ENCODE data around the gene PYCR2. TPM values are rescaled to one million over a fixed set of nuclear protein-coding genes. Genes with fewer than 3 reads are reported as not detected.

Gene PYCR2
- total and polyA plus RNA-seq, 10 of the 15 experiments (the other 5 are each of a cell fraction or from before 2014, with no cell fraction given): 1.7 to 81.8 (median 54.9) TPM

DNA sequence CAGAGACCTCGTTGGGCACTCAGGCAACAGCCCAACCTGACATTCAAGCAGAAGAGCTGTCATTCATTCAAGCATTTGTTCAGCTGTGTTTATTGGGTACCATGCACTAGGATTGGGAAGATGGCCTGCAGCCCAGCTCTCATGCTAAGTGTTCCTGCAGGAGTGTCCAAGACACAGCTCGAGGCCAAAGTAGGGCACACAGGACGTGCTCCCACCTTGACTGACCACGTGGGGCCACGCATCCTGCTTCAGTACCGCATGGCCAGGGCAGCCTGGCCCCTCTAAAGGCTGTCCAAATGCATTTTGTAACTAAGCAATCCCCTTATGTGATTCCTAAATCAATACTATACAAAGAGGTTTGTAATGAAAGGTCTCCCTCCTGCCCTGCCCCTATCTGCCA is 9.7 kb downstream of the PYCR2 start:
- ChIA-PET RAD21 (ENCODE audit: unreplicated experiment) (no interaction called here), CTCF (interaction anchor here (0.6 to 1.6 kb wide), 3 partner anchors 9 to 124 kb away, joined by 3 to 5 read pairs (median 4); no protein-coding TSS in a partner anchor), POLR2A (no interaction called here), SMC1A (ENCODE audit: uncharacterized antibody, unreplicated experiment) (no interaction called here)
- 80% methylated on average over 6 of the region's 6 CpGs for WGBS (ENCODE audit: insufficient coverage, insufficient replicate concordance, low lambda C conversion rate, missing lambda C conversion rate)
- H3K4me3 ChIP-seq: no peak overlapping the region
- BruUV-seq (replicated peaks): no TSS peak
- in situ Hi-C loops (cut with MboI) (loop anchor here (5.0 kb wide), 2 partner anchors 137 to 437 kb away; partner anchors contain the start of gene SRP9), intact Hi-C loops (cut with micrococcal nuclease; ENCODE audit: unreplicated experiment) (loop anchor here (5.0 kb wide), 1 partner anchor 62 kb away; no protein-coding TSS in a partner anchor)
- no peaks in the 10 kb centered on the region for H3K9me3 ChIP-seq (replicated peaks; ENCODE audit: control insufficient read depth, insufficient read depth, low read length)
- H4K20me1 ChIP-seq (ENCODE audit: control insufficient read depth, insufficient read depth): no peaks in the 10 kb centered on the region
- H3K4me1 ChIP-seq (ENCODE audit: control insufficient read depth, insufficient read depth, low read length): peaks cover 4% of the 10 kb centered on the region; the same call in 1 of the 2 replicates
- no peak for ATAC-seq
- no peak overlapping the region for H3K27ac ChIP-seq (ENCODE audit: control insufficient read depth, insufficient read depth)
- no peak for DNase-seq (ENCODE audit: low read depth, low spot score)
- no peak for FAIRE-seq
- no peaks in the 10 kb centered on the region for H3K27me3 ChIP-seq (replicated peaks in 1 of 2; ENCODE audit: control insufficient read depth in 2 of 2, insufficient read depth in 2 of 2, low read length in 1 of 2)
- no peak overlapping the region for H2AFZ ChIP-seq (ENCODE audit: control insufficient read depth, low read depth, low read length)
- H3K4me2 ChIP-seq (ENCODE audit: control insufficient read depth, insufficient read depth): no peak overlapping the region
- H3K36me3 ChIP-seq (ENCODE audit: control insufficient read depth in 2 of 2, insufficient read depth in 2 of 2, low read length in 1 of 2): peaks cover 0 to 5% of the 10 kb centered on the region in 2 experiments; a peak in 2 of 4 replicates
- no peaks in the 10 kb centered on the region for H3K79me2 ChIP-seq (ENCODE audit: control insufficient read depth, insufficient read depth, low read length)
- H3K9ac ChIP-seq (ENCODE audit: control insufficient read depth, insufficient read depth, low read length): no peak overlapping the region
- TF ChIP-seq MEF2B (IDR thresholded peaks at IDR 0.05; ENCODE audit: partially characterized antibody, poor library complexity, severe bottlenecking): no peak
- no peak for TF ChIP-seq E2F4 (IDR thresholded peaks at IDR 0.05; ENCODE audit: low read depth, low read length)
- TF ChIP-seq SMARCA5 (IDR thresholded peaks at IDR 0.05): no peak
- TF ChIP-seq, protein P1, sequence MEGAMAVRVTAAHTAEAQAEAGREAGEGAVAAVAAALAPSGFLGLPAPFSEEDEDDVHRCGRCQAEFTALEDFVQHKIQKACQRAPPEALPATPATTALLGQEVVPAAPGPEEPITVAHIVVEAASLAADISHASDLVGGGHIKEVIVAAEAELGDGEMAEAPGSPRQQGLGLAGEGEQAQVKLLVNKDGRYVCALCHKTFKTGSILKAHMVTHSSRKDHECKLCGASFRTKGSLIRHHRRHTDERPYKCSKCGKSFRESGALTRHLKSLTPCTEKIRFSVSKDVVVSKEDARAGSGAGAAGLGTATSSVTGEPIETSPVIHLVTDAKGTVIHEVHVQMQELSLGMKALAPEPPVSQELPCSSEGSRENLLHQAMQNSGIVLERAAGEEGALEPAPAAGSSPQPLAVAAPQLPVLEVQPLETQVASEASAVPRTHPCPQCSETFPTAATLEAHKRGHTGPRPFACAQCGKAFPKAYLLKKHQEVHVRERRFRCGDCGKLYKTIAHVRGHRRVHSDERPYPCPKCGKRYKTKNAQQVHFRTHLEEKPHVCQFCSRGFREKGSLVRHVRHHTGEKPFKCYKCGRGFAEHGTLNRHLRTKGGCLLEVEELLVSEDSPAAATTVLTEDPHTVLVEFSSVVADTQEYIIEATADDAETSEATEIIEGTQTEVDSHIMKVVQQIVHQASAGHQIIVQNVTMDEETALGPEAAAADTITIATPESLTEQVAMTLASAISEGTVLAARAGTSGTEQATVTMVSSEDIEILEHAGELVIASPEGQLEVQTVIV (IDR thresholded peaks at IDR 0.05; ENCODE audit: borderline replicate concordance, partially characterized antibody): no peak
